Testis (tissue), 3 donors: ENCODE measurements around the gene PTCD2. TPM values are rescaled to one million over a fixed set of nuclear protein-coding genes. Genes with fewer than 3 reads are reported as not detected.

ENCODE experiments used
- DNase-seq: peaks from one replicate; pipeline ENCODE4 v3.0.0-alpha.2; 2019
- H3K27ac ChIP-seq, 2 donors: fragments of 200-600 bp; sonication (generic); one replicate each; pipeline ENCODE4 v1.5.1; 2019
- H3K27me3 ChIP-seq: fragments of 200-600 bp; sonication (generic); one replicate; pipeline ENCODE4 v1.5.1; 2019
- H3K36me3 ChIP-seq: fragments of 200-600 bp; sonication (generic); one replicate; pipeline ENCODE4 v1.5.1; 2017; ENCODE audit warnings: low read depth; ENCODE audit errors: missing control alignments
- H3K4me1 ChIP-seq: fragments of 200-600 bp; sonication (generic); one replicate; pipeline ENCODE4 v1.5.1; 2019
- H3K4me3 ChIP-seq, 2 donors: fragments of 200-600 bp; sonication (generic); one replicate each; pipeline ENCODE4 v1.5.1; 2017 to 2019
- H3K9me3 ChIP-seq: fragments of 200-600 bp; sonication (generic); one replicate; pipeline ENCODE4 v1.5.1; 2017
- POLR2A ChIP-seq: fragments of 450-650 bp; IDR thresholded peaks from one replicate; pipeline ENCODE4 v1.6.1; 2017; ENCODE audit warnings: antibody characterized with exemption, mild to moderate bottlenecking, moderate library complexity
- WGBS, 2 donors: methylation state at CpG; one replicate each; pipeline ENCODE4 v1.1.5; 2018; 5-methylcytosine and 5-hydroxymethylcytosine counted together
- intact Hi-C: fragments of 100-400 bp; cut with DNase I; formaldehyde crosslinking; loops from one replicate; pipeline ENCODE4 v1.15.1; 2023; ENCODE audit warnings: low total_unique reads
- polyA plus RNA-seq: library from polyadenylated mRNA; stranded (reverse); fragments of 350-450 nt; fragmentation: Illumina TruSeq; extraction: RNeasy Lipid Tissue Mini Kit (QIAGEN cat#74804); gene quantifications from one replicate; pipeline ENCODE4 v1.2.3, GENCODE V29; 2014; ENCODE audit warnings: low read depth, low replicate concordance; ENCODE audit not compliant: insufficient read depth
- total RNA-seq, 2 donors: library from RNA; depleted of rRNA; stranded (reverse); fragments of >200 nt; gene quantifications; one replicate each; pipeline ENCODE4 v1.2.3, GENCODE V29; 2016
- TF ChIP-seq, protein P1 (sequence below), 3 experiments: fragments of 450-650 bp in 2 of 3; fragments of 200-600 bp in 1 of 3; sonication (generic) in 1 of 3; IDR thresholded peaks; one replicate each; pipeline ENCODE4 v1.5.1; 2016 to 2019; ENCODE audit warnings: antibody characterized with exemption in 3 of 3, mild to moderate bottlenecking in 2 of 3, moderate library complexity in 1 of 3

Gene PTCD2
- total and polyA plus RNA-seq, 3 donors from 2014 or later, result 4.9 to 9.0 (median 8.2) TPM

DNA sequence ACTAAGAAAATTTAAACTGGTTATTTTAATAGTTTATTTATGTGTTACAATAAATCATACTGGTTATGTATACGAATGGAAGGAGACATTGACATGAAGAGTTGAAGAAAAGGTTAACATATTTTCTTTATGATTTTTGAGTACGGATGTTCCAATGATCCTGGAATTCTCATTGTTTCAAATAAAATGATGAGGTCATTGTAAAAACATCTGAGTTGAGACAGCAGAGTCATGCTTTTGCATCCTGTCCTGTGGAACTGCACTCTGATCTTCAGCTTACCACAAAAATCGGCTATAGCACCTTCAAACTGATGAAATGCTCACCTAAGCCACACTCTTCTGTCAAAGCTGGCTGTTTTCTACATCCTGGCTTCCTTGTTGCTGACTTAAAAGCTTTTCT is 67.8 kb downstream of the PTCD2 start:
- Histone ChIP-seq H3K9me3 (no peaks in the 10 kb centered on the region), H3K4me3 (no peak overlapping the region), H3K27me3 (no peaks in the 10 kb centered on the region), H3K27ac (no peak overlapping the region), H3K4me1 (peaks cover 7% of the 10 kb centered on the region), H3K36me3 (no peaks in the 10 kb centered on the region)
- intact Hi-C loops, result no loop called here
- no peak for TF ChIP-seq POLR2A
- TF ChIP-seq, protein P1, sequence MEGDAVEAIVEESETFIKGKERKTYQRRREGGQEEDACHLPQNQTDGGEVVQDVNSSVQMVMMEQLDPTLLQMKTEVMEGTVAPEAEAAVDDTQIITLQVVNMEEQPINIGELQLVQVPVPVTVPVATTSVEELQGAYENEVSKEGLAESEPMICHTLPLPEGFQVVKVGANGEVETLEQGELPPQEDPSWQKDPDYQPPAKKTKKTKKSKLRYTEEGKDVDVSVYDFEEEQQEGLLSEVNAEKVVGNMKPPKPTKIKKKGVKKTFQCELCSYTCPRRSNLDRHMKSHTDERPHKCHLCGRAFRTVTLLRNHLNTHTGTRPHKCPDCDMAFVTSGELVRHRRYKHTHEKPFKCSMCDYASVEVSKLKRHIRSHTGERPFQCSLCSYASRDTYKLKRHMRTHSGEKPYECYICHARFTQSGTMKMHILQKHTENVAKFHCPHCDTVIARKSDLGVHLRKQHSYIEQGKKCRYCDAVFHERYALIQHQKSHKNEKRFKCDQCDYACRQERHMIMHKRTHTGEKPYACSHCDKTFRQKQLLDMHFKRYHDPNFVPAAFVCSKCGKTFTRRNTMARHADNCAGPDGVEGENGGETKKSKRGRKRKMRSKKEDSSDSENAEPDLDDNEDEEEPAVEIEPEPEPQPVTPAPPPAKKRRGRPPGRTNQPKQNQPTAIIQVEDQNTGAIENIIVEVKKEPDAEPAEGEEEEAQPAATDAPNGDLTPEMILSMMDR (IDR thresholded peaks at IDR 0.05), result no peak
- 48 to 67% methylated on average over 3 of the region's 3 CpGs for WGBS, 2 donors
- no peak for DNase-seq

DNA sequence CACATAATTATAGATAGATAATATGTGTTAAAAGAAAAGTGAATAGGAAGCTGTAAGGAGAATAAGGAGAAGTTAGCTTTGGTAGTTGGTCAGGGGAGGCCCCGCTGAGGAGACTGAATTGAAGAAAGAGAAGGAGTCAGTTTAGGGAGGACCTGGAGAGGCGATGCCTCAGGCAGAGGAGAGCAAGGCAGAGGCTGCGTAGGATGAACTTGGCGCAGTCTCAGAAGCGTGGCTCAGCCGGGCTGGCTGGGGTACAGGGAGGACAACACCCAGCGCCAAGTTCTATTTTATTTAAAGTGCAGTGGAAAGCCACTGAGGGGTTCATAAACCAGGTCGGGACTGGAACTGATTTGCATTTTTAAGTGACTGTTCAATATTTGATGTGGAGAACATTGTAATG is 68.5 kb downstream of the PTCD2 start:
- Histone ChIP-seq H3K4me1 (peaks cover 7% of the 10 kb centered on the region), H3K9me3 (no peaks in the 10 kb centered on the region), H3K36me3 (no peaks in the 10 kb centered on the region), H3K27ac (no peak overlapping the region), H3K4me3 (no peak overlapping the region), H3K27me3 (no peaks in the 10 kb centered on the region)
- no peak for DNase-seq
- intact Hi-C loops, result no loop called here
- TF ChIP-seq, protein P1 (IDR thresholded peaks at IDR 0.05), result no peak
- TF ChIP-seq POLR2A, result no peak
- 87 to 94% methylated on average over 8 of the region's 8 CpGs for WGBS, 2 donors

DNA sequence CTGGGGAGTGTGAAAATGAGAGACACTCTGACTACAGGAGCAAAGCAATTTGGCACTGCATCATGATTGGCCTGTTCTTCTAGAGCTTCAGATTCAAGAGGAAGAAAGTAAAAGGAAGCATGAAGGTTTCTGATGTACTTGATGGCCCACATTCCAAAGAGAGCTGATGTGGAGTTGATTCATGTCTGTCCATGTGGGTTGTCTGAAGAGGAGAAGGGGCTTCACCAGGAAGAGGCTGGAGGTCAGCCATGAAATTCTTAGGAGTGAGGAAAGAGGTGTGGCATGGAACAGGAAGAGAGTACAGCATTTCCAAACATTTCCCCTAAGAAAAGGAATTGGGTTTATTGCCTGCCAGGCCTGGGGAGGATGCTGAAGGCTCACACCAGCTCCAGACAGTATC is 70.7 kb downstream of the PTCD2 start:
- intact Hi-C loops, result no loop called here

DNA sequence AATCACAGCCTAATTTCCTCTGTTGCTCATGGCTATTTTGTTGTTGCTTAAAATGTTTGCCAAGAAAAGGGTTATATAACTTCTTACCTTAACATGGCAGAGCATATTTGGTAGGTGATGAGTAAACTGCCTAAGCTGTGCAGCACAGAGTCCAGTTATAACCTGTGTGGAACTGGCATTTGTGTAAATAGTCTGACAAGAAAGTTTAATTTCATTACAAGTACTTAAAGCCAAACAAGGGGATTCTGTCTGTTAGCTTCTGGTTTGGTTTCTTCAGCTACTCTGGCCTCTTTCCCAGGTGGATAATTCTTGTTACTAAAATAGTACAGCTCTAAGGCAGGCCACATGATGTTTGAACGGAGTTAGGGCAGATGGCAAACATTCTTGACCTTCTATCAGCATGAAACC is 72.2 kb downstream of the PTCD2 start:
- H3K9me3 ChIP-seq, result no peaks in the 10 kb centered on the region
- no peak overlapping the region for H3K4me3 ChIP-seq
- TF ChIP-seq, protein P1 (IDR thresholded peaks at IDR 0.05), result no peak
- TF ChIP-seq POLR2A, result no peak
- no peak overlapping the region for H3K27ac ChIP-seq
- no peaks in the 10 kb centered on the region for H3K27me3 ChIP-seq
- H3K36me3 ChIP-seq, result no peaks in the 10 kb centered on the region
- WGBS, 2 donors, result 33 to 45% methylated on average over 1 of the region's 1 CpG
- DNase-seq, result no peak
- no peaks in the 10 kb centered on the region for H3K4me1 ChIP-seq
- intact Hi-C loops, result no loop called here

More for the DNA sequence above, 70.7 kb downstream of the PTCD2 start:
- H3K4me3 ChIP-seq, result no peak overlapping the region
- H3K27me3 ChIP-seq, result no peaks in the 10 kb centered on the region
- no peaks in the 10 kb centered on the region for H3K9me3 ChIP-seq
- DNase-seq, result no peak
- TF ChIP-seq, protein P1 (IDR thresholded peaks at IDR 0.05), result no peak
- TF ChIP-seq POLR2A, result no peak
- no peaks in the 10 kb centered on the region for H3K36me3 ChIP-seq
- no peaks in the 10 kb centered on the region for H3K4me1 ChIP-seq
- H3K27ac ChIP-seq, result no peak overlapping the region

DNA sequence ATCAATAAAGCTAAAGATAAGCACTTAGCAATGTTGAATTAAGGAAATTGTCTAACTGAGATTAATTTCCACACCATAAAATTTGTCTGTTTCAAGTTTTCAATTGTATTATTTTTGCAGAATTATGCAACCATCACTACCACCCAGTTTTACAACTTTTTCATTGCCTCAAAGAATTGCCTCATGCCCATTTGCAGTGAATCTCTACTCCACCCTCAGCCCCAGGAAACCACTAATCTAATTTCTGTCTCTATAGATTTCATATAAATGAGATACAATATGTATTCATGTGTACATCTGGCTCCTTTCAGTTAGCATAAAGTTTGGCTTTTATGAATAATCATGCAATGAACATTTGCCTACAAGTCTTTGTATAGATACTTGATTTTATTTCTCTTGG is 72.9 kb downstream of the PTCD2 start:
- H3K27ac ChIP-seq, result no peak overlapping the region
- TF ChIP-seq POLR2A, result no peak
- TF ChIP-seq, protein P1 (IDR thresholded peaks at IDR 0.05), result no peak
- no peak for DNase-seq
- intact Hi-C loops, result no loop called here
- no peaks in the 10 kb centered on the region for H3K36me3 ChIP-seq
- H3K9me3 ChIP-seq, result no peaks in the 10 kb centered on the region
- no peaks in the 10 kb centered on the region for H3K4me1 ChIP-seq
- H3K4me3 ChIP-seq, result no peak overlapping the region
- H3K27me3 ChIP-seq, result no peaks in the 10 kb centered on the region
